ENCODE data around the gene CARD14.

The CARD14 gene

DNA sequence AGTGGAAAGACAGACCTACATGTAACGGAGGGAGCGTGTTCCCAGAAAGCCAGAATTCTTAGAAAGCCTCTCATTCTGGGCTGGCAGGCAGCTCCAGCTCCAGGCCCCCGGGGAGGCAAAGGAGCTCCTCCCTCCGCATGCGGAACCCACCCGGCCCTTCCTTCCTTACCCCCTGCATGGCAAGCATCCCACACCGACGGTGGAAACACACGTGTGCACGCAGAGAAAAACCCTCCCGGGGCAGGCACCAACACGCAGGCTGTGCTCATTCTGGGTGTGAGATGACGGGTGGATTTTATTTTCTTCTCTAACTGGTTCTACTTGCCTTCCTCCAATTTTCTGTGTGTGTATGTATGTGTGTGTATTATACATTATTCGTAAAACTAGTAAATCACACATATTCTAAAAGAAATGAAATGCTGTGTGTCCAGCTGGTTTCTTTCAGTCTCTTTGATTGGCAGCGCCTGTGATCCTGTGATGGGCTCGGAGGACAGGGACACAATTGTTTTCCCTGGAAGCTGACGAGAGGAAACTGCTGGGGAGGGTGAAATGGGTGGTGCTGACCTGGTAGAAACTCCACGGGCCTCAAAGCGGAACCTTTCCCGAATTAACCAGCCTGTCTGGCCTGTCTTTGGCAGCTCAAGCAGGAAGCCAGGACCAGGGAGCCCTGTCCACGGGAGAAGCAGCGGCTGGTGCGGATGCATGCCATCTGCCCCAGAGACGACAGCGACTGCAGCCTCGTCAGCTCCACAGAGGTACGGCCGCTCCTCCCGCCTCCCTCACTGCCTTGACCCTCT lies 22.2 kb downstream of the CARD14 start:
- no peak overlapping the region for H2AFZ ChIP-seq (ENCODE audit: low read length)
- no peak for DNase-seq
- TF ChIP-seq, protein P1, sequence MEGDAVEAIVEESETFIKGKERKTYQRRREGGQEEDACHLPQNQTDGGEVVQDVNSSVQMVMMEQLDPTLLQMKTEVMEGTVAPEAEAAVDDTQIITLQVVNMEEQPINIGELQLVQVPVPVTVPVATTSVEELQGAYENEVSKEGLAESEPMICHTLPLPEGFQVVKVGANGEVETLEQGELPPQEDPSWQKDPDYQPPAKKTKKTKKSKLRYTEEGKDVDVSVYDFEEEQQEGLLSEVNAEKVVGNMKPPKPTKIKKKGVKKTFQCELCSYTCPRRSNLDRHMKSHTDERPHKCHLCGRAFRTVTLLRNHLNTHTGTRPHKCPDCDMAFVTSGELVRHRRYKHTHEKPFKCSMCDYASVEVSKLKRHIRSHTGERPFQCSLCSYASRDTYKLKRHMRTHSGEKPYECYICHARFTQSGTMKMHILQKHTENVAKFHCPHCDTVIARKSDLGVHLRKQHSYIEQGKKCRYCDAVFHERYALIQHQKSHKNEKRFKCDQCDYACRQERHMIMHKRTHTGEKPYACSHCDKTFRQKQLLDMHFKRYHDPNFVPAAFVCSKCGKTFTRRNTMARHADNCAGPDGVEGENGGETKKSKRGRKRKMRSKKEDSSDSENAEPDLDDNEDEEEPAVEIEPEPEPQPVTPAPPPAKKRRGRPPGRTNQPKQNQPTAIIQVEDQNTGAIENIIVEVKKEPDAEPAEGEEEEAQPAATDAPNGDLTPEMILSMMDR (IDR thresholded peaks at IDR 0.05; ENCODE audit: low read length): no peak
- TF ChIP-seq EZH2phosphoT487 (IDR thresholded peaks at IDR 0.05; ENCODE audit: low read length) (no peak), EZH2 (optimal IDR thresholded peaks at IDR 0.05; ENCODE audit: low read depth, low read length) (no peak)
- H3F3A ChIP-seq (ENCODE audit: insufficient read depth, low read length): no peaks in the 10 kb centered on the region
- no peaks in the 10 kb centered on the region for H3K36me3 ChIP-seq (replicated peaks; ENCODE audit: insufficient read depth, low read length)
- no peaks in the 10 kb centered on the region for H3K9me3 ChIP-seq (replicated peaks; ENCODE audit: insufficient read depth, low read length)
- no peak overlapping the region for H3K4me3 ChIP-seq (ENCODE audit: low read length)
- no peaks in the 10 kb centered on the region for H3K4me1 ChIP-seq (ENCODE audit: low read length)
- H4K20me1 ChIP-seq (ENCODE audit: insufficient read depth, low read length): no peaks in the 10 kb centered on the region
- no peak overlapping the region for H3K27ac ChIP-seq (ENCODE audit: low read length)
- no peaks in the 10 kb centered on the region for H3K9me2 ChIP-seq (replicated peaks; ENCODE audit: insufficient read depth, low read length)
- peaks cover 79% of the 10 kb centered on the region for H3K27me3 ChIP-seq (replicated peaks; ENCODE audit: insufficient read depth, low read length)
- H3K4me2 ChIP-seq (ENCODE audit: low read depth, low read length): no peak overlapping the region
- H3K79me2 ChIP-seq (ENCODE audit: low read length): no peaks in the 10 kb centered on the region
- no peak overlapping the region for H3K9ac ChIP-seq (ENCODE audit: low read length)

DNA sequence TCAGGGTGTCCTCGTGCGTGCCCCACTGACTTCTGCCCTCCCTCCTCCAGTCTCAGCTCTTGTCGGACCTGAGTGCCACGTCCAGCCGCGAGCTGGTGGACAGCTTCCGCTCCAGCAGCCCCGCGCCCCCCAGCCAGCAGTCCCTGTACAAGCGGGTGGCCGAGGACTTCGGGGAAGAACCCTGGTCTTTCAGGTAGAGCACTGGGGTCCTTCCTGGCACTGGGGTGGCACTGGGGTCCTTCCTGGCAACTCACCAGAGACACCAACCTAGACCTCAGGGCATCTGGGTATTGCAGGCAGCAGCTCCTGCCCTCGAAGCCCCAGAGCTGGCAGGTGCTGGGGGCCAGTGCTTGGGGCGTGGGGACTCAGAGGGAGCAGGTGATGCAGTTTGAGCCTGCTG lies 25.3 kb downstream of the CARD14 start:
- no peak for DNase-seq
- no peak overlapping the region for H3K9ac ChIP-seq (ENCODE audit: low read length)

DNA sequence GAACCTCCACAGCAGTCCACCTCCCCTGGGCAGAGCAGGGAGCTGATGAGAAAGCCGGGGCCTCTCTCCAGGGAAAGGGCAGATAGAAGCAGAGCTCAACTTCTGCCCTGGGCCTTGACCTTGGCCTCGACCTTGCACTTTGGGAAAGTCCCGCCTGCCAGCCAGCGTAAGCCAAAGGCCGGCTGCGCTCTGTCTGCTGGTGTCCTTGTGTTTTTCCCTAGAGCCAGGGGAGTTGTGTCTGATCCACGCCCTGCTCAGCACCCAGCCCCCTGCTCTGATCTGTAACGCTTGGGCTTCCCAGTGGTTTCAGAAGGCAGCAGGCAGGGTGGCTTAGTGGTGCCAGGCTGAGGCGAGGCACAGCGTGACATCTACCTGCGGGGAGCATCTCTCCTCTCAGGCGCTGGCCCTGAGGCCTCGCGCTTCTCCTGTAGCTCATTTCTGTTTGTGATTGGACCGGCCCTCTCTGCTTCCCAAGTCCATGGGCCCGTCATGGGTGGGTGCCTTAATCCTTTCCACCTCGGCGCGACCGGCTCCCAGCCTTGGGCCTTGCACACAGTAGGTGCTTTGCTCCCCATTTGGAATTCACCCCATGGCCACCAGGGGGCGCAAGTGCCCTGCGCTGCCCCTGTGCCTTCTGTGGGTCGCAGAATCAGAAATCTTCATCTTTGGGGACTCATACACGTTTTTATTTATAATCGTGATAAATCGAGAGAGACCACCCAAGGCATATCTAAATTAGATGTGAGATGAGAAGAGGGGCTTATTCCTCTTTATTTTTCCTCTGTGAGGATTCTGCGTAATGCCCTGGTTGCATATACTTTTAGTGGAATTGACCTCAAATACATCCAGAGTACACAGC lies 26.1 kb downstream of the CARD14 start:
- H3K27ac ChIP-seq (ENCODE audit: low read length): no peak overlapping the region
- H3K9me3 ChIP-seq (replicated peaks; ENCODE audit: insufficient read depth, low read length): no peaks in the 10 kb centered on the region
- no peak overlapping the region for H3K9ac ChIP-seq (ENCODE audit: low read length)
- no peak overlapping the region for H3K4me3 ChIP-seq (ENCODE audit: low read length)
- H3K9me2 ChIP-seq (replicated peaks; ENCODE audit: insufficient read depth, low read length): no peaks in the 10 kb centered on the region
- H2AFZ ChIP-seq (ENCODE audit: low read length): no peak overlapping the region
- no peaks in the 10 kb centered on the region for H3F3A ChIP-seq (ENCODE audit: insufficient read depth, low read length)
- no peaks in the 10 kb centered on the region for H3K4me1 ChIP-seq (ENCODE audit: low read length)
- peaks cover 43% of the 10 kb centered on the region for H3K27me3 ChIP-seq (replicated peaks; ENCODE audit: insufficient read depth, low read length)
- no peaks in the 10 kb centered on the region for H4K20me1 ChIP-seq (ENCODE audit: insufficient read depth, low read length)
- TF ChIP-seq, protein P1 (IDR thresholded peaks at IDR 0.05; ENCODE audit: low read length): peak; percentile 98
- TF ChIP-seq EZH2 (optimal IDR thresholded peaks at IDR 0.05; ENCODE audit: low read depth, low read length): no peak
- no peak overlapping the region for H3K4me2 ChIP-seq (ENCODE audit: low read depth, low read length)
- peak; percentile 23 for DNase-seq
- no peaks in the 10 kb centered on the region for H3K36me3 ChIP-seq (replicated peaks; ENCODE audit: insufficient read depth, low read length)
- H3K79me2 ChIP-seq (ENCODE audit: low read length): no peaks in the 10 kb centered on the region

More for the DNA sequence above, 25.3 kb downstream of the CARD14 start:
- no peaks in the 10 kb centered on the region for H4K20me1 ChIP-seq (ENCODE audit: insufficient read depth, low read length)
- H3K4me3 ChIP-seq (ENCODE audit: low read length): no peak overlapping the region
- H3K27me3 ChIP-seq (replicated peaks; ENCODE audit: insufficient read depth, low read length): peaks cover 48% of the 10 kb centered on the region
- H3K79me2 ChIP-seq (ENCODE audit: low read length): no peaks in the 10 kb centered on the region
- no peaks in the 10 kb centered on the region for H3K9me2 ChIP-seq (replicated peaks; ENCODE audit: insufficient read depth, low read length)
- no peak overlapping the region for H2AFZ ChIP-seq (ENCODE audit: low read length)
- no peak for TF ChIP-seq EZH2 (optimal IDR thresholded peaks at IDR 0.05; ENCODE audit: low read depth, low read length)
- H3K4me1 ChIP-seq (ENCODE audit: low read length): no peaks in the 10 kb centered on the region
- H3K9me3 ChIP-seq (replicated peaks; ENCODE audit: insufficient read depth, low read length): no peaks in the 10 kb centered on the region
- H3K36me3 ChIP-seq (replicated peaks; ENCODE audit: insufficient read depth, low read length): no peaks in the 10 kb centered on the region
- H3K27ac ChIP-seq (ENCODE audit: low read length): no peak overlapping the region
- H3K4me2 ChIP-seq (ENCODE audit: low read depth, low read length): no peak overlapping the region
- H3F3A ChIP-seq (ENCODE audit: insufficient read depth, low read length): no peaks in the 10 kb centered on the region

Data from MM.1S (cell line).